ENCODE results near the gene HRH4.

GRCh38 chr18:24500766-24501165 is 40.3 kb downstream of the HRH4 start:
- TF ChIP-seq CTCF (IDR thresholded peaks at IDR 0.05; ENCODE audit: low read depth, low read length) (no peak), POLR2A (IDR thresholded peaks at IDR 0.05; ENCODE audit: extremely low read depth, insufficient read length) (no peak), MYC (IDR thresholded peaks at IDR 0.05; ENCODE audit: low read depth, low read length) (no peak)
